Measurements from ENCODE around the gene EIF4H. TPM values are rescaled to one million over a fixed set of nuclear protein-coding genes. Genes with fewer than 3 reads are reported as not detected.

The EIF4H gene
- polyA plus RNA-seq, 2 donors, result 148 to 205 TPM

Other genes starting within 250 kb of the EIF4H start
- 10 to 100 TPM; 12.6 to 25.7 TPM for gene ELN, start 146.2 kb upstream of the EIF4H start, polyA plus RNA-seq
- gene LIMK1, start 90.6 kb upstream of the EIF4H start, polyA plus RNA-seq, result 1 to 10 TPM; 5.9 to 7.7 TPM
- 1 to 10 TPM; 1.8 to 3.0 TPM for gene LAT2, start 35.6 kb downstream of the EIF4H start, polyA plus RNA-seq
- 10 to 100 TPM; 20.0 to 26.7 TPM for gene RFC2, start 80.0 kb downstream of the EIF4H start, polyA plus RNA-seq
- gene CLIP2, start 115.1 kb downstream of the EIF4H start, polyA plus RNA-seq, result 1 to 10 TPM; 5.5 to 6.3 TPM

Measured in esophagus (tissue), 2 donors.